NCI-H187 treated with DMSO at 0.1 percent for 48 hours (cell line): ENCODE data around the gene SLC31A2.

Source experiments
- DNase-seq: peaks from one replicate; lab custom pipeline; 2025; lab: John Stamatoyannopoulos, UW

SLC31A2 gene

GRCh38 chr9:113186137-113186755, 35.4 kb downstream of the SLC31A2 start:
- no peak for DNase-seq

- DNase-seq = no peak
Measured at GRCh38 chr9:113187929-113188595, 37.3 kb downstream of the SLC31A2 start.

- no peak for DNase-seq
Measured at GRCh38 chr9:113192455-113192854, 41.6 kb downstream of the SLC31A2 start.

DNA sequence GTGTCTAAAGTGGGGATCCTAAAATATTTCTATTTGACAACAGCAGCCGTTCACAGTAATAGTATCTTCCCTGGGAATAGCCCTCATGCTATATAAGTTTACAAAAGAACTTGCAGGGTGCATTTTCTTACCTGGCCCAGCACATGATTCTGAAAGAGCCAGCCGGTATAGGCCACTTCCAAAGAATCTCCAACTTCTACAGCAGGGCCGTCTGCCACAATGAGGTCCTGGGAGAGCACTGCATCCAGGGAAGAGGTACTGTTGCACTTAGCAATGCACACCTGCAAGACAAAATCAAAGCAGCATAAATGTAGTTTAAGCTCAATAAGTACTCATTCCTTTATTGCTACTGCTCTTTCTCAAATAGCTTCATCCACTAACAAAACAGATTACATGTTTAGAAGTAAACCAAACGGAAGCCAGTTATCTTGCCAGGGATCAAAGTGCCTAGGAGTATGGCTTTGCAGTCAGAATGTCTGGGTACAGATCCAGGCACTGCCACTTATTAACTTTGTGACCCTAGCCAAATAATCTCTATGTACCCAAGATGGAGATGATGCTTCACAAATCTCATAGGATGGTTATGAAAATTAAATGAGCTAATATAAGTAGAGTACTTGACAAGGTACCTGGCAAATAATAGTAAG, 49.0 kb downstream of the SLC31A2 start:
- DNase-seq = no peak

DNA sequence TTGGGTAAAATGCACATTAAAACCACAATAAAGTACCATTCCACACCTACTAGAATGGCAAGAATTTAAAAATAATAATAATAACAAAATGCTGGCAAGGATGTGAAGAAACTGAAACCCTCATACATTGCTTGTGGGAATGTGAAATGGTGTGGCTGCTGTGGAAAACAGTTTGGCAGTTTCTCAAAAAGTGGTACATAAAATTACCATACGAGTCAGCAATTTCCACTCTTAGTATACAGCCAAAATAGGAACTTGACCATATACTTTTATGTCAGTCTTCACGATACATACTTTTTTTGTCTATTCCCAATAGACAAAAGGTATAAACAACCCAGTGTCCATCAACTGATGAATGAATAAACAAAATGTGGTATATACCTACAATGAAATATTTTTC, 54.6 kb downstream of the SLC31A2 start:
- DNase-seq = no peak

DNA sequence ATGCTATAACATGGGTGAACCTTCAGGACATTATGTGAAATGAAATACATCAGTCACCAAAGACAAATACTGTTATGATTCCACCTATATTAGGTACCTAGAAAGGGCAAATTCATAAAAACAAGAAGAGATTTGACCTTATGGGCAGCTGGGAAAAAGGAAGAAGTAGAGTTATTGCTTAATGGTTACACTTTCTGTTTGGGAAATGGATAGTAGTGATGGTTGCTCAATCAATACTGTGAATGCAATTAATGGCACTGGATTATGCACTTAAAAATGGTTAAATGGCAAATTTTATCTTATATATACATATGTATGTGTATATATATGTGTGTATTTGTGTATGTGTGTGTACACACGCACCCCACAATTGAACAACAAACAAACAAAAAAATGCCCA, 55.1 kb downstream of the SLC31A2 start:
- no peak for DNase-seq

- no peak for DNase-seq
Measured at GRCh38 chr9:113210815-113211214, 60.0 kb downstream of the SLC31A2 start.
